Keratinocyte (primary cell): ENCODE measurements around the gene BATF. TPM values are rescaled to one million over a fixed set of nuclear protein-coding genes. Genes with fewer than 3 reads are reported as not detected.

ENCODE experiments used
- DNase-seq: peaks from one replicate; pipeline ENCODE4 v3.0.0-alpha.2; 2011; ENCODE audit warnings: low read depth, missing footprints, low spot score
- FAIRE-seq: peaks from 2 replicates; lab custom pipeline; 2011; peaks lifted over from hg19 to GRCh38; lab: Jason Lieb, UNC
- H2AFZ ChIP-seq: 2 replicates; pipeline ENCODE4 v1.6.0; 2012; ENCODE audit warnings: low read length, control low read depth, inconsistent platforms; ENCODE audit not compliant: control insufficient read depth
- H3K27ac ChIP-seq: 2 replicates; pipeline ENCODE4 v1.5.1; 2011; ENCODE audit warnings: low read length; ENCODE audit not compliant: control insufficient read depth, insufficient read depth
- H3K27me3 ChIP-seq: 3 replicates; pipeline ENCODE4 v1.6.0; 2011; ENCODE audit warnings: low read length; ENCODE audit not compliant: control insufficient read depth, insufficient read depth; ENCODE audit errors: extremely low read depth
- H3K36me3 ChIP-seq, 2 experiments: 2 replicates in 1 of 2; 3 replicates in 1 of 2; pipeline ENCODE4 v1.5.1; 2011; ENCODE audit warnings: low read length in 2 of 2, mild to moderate bottlenecking in 1 of 2; ENCODE audit not compliant: control insufficient read depth in 2 of 2, insufficient read depth in 2 of 2; ENCODE audit errors: extremely low read depth in 1 of 2
- H3K4me1 ChIP-seq: 3 replicates; pipeline ENCODE4 v1.5.1; 2011; ENCODE audit warnings: low read length; ENCODE audit not compliant: control insufficient read depth, insufficient read depth; ENCODE audit errors: extremely low read depth
- H3K4me2 ChIP-seq: 3 replicates; pipeline ENCODE4 v1.6.0; 2011; ENCODE audit warnings: low read depth, low read length; ENCODE audit not compliant: control insufficient read depth, insufficient read depth; ENCODE audit errors: extremely low read depth
- H3K4me3 ChIP-seq, 3 experiments: fragments of 200-600 bp in 1 of 3; sonication (generic) in 1 of 3; 2 replicates in 2 of 3; 3 replicates in 1 of 3; pipeline ENCODE4 v1.5.1; 2011 to 2016; ENCODE audit warnings: low read length in 3 of 3, mild to moderate bottlenecking in 3 of 3, control low read depth in 2 of 3, inconsistent platforms in 1 of 3, low read depth in 1 of 3, mixed read lengths in 1 of 3, mixed run types in 1 of 3, moderate library complexity in 1 of 3; ENCODE audit not compliant: control insufficient read depth in 2 of 3, insufficient read depth in 2 of 3; ENCODE audit errors: extremely low read depth in 1 of 3
- H3K79me2 ChIP-seq: 2 replicates; pipeline ENCODE4 v1.6.0; 2012; ENCODE audit warnings: low read length; ENCODE audit not compliant: control insufficient read depth, insufficient read depth
- H3K9ac ChIP-seq: 3 replicates; pipeline ENCODE4 v1.6.0; 2011; ENCODE audit warnings: low read length; ENCODE audit not compliant: control insufficient read depth, insufficient read depth; ENCODE audit errors: extremely low read depth
- H3K9me1 ChIP-seq: 3 replicates; pipeline ENCODE4 v1.6.0; 2011; ENCODE audit warnings: low read length; ENCODE audit not compliant: control insufficient read depth, insufficient read depth; ENCODE audit errors: extremely low read depth
- H3K9me3 ChIP-seq: 2 replicates; pipeline ENCODE4 v1.5.1; 2012; ENCODE audit warnings: low read depth, low read length; ENCODE audit not compliant: control insufficient read depth
- H4K20me1 ChIP-seq: 3 replicates; pipeline ENCODE4 v1.6.0; 2011; ENCODE audit warnings: low read length; ENCODE audit not compliant: control insufficient read depth, insufficient read depth; ENCODE audit errors: extremely low read depth
- EZH2 ChIP-seq: IDR thresholded peaks from one replicate; pipeline ENCODE4 v1.6.1; 2012; ENCODE audit warnings: inconsistent platforms, mild to moderate bottlenecking, low read length, moderate library complexity
- dilution Hi-C: fragments of 300-500 bp; cut with MboI; formaldehyde crosslinking; loops from one replicate; pipeline ENCODE4 v1.7.0; 2020; ENCODE audit warnings: low sequenced_read_pairs; ENCODE audit not compliant: extremely low pct_ligation_motif_present
- polyA plus RNA-seq, 5 experiments: library from polyadenylated mRNA; depleted of rRNA in 3 of 5; stranded (reverse) in 3 of 5; stranded (forward) in 1 of 5; unstranded in 1 of 5; fragments of >200 nt; gene quantifications; 1 replicate in 1 of 5; 2 replicates in 3 of 5; 3 replicates in 1 of 5; pipeline versions ENCODE4 v1.2.1 to v1.2.3, GENCODE V29; 2011 to 2012; ENCODE audit warnings: missing spikeins in 2 of 5, low read depth in 1 of 5, low replicate concordance in 1 of 5
- TF ChIP-seq, protein P1 (sequence below), 3 experiments: IDR thresholded peaks in 1 of 3; conservative IDR thresholded peaks in 1 of 3; optimal IDR thresholded peaks in 1 of 3; 2 replicates in 2 of 3; 3 replicates in 1 of 3; pipeline versions ENCODE3 to v1.5.1; 2011; ENCODE audit warnings: low read length in 3 of 3, mild to moderate bottlenecking in 3 of 3, moderate library complexity in 2 of 3, control low read depth in 1 of 3, inconsistent platforms in 1 of 3; ENCODE audit not compliant: insufficient read depth in 2 of 3; ENCODE audit errors: extremely low read depth in 1 of 3

Gene BATF
- polyA plus RNA-seq, 1 donor (not counting 4 experiments of a cell fraction or from before 2014, with no cell fraction given) = not detected

DNA sequence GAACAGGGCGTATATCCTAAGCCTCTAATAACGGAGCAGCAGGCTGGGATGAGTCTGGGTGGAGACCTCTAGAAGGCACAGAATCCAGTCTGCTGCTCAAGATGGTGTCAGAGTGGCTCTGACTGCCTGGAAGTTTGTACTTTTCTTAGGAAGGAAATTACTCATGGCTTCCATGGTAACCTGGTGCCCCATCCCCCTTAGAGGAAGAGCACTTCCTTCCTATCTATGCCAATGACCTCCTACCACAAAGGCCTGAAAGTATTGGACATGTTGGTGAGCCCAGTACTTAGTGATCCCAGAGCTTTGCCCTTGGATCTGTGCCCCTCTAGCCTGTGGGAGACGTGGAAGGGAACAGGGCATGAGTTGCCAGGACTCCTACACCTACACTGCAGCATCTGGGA lies 1.5 kb downstream of the BATF start:
- FAIRE-seq = peak; percentile 23
- no peaks in the 10 kb centered on the region for H3K4me1 ChIP-seq
- H3K9me3 ChIP-seq = no peaks in the 10 kb centered on the region
- no peak for DNase-seq
- no peak overlapping the region for H3K4me2 ChIP-seq
- no peak overlapping the region for H2AFZ ChIP-seq
- peaks cover 9% of the 10 kb centered on the region for H3K27me3 ChIP-seq
- no peaks in the 10 kb centered on the region for H4K20me1 ChIP-seq
- H3K79me2 ChIP-seq = no peaks in the 10 kb centered on the region
- TF ChIP-seq EZH2 = no peak
- TF ChIP-seq, protein P1, sequence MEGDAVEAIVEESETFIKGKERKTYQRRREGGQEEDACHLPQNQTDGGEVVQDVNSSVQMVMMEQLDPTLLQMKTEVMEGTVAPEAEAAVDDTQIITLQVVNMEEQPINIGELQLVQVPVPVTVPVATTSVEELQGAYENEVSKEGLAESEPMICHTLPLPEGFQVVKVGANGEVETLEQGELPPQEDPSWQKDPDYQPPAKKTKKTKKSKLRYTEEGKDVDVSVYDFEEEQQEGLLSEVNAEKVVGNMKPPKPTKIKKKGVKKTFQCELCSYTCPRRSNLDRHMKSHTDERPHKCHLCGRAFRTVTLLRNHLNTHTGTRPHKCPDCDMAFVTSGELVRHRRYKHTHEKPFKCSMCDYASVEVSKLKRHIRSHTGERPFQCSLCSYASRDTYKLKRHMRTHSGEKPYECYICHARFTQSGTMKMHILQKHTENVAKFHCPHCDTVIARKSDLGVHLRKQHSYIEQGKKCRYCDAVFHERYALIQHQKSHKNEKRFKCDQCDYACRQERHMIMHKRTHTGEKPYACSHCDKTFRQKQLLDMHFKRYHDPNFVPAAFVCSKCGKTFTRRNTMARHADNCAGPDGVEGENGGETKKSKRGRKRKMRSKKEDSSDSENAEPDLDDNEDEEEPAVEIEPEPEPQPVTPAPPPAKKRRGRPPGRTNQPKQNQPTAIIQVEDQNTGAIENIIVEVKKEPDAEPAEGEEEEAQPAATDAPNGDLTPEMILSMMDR (optimal IDR thresholded peaks at IDR 0.05 in 1 of 3, IDR thresholded peaks at IDR 0.05 in 1 of 3, conservative IDR thresholded peaks at IDR 0.05 in 1 of 3; ENCODE audit: extremely low read depth in 1 of 3, insufficient read depth in 2 of 3, low read length in 3 of 3) = no peak
- H3K36me3 ChIP-seq = no peaks in the 10 kb centered on the region
- H3K27ac ChIP-seq = no peak overlapping the region
- no peaks in the 10 kb centered on the region for H3K9me1 ChIP-seq
- no peak overlapping the region for H3K9ac ChIP-seq
- no peak overlapping the region for H3K4me3 ChIP-seq
- dilution Hi-C loops = no loop called here

DNA sequence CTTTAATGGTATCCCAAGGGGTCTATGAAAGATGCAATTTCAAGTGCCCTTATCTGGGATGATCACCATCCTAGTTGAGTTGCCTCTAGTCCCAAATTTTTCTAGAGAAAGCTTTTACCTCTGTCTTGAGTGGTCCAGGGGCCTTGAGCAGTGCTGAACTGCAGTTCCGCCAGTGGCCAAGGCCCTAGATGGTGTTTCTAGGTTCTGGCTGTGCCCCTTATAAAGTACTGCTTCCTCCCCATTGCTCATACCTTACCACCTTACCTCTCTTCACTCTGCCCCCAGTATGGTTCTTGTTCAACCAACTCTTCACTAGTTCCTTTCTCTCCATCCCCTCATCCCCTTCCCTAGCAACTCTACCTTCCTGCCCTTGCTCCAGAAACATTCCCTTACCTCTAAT lies 3.7 kb downstream of the BATF start:
- H2AFZ ChIP-seq = no peak overlapping the region
- no peak for TF ChIP-seq EZH2
- TF ChIP-seq, protein P1 (optimal IDR thresholded peaks at IDR 0.05 in 1 of 3, IDR thresholded peaks at IDR 0.05 in 1 of 3, conservative IDR thresholded peaks at IDR 0.05 in 1 of 3; ENCODE audit: extremely low read depth in 1 of 3, insufficient read depth in 2 of 3, low read length in 3 of 3) = no peak
- no peaks in the 10 kb centered on the region for H3K79me2 ChIP-seq
- DNase-seq (no peak), FAIRE-seq (no peak)
- H4K20me1 ChIP-seq = no peaks in the 10 kb centered on the region
- no peaks in the 10 kb centered on the region for H3K9me1 ChIP-seq
- H3K27ac ChIP-seq = no peak overlapping the region
- H3K4me3 ChIP-seq = no peak overlapping the region
- no peaks in the 10 kb centered on the region for H3K4me1 ChIP-seq
- no peaks in the 10 kb centered on the region for H3K9me3 ChIP-seq
- no peak overlapping the region for H3K4me2 ChIP-seq
- no peaks in the 10 kb centered on the region for H3K36me3 ChIP-seq
- no peak overlapping the region for H3K9ac ChIP-seq
- dilution Hi-C loops = no loop called here
- H3K27me3 ChIP-seq = peaks cover 9% of the 10 kb centered on the region
